Erythroblast (primary cell): ENCODE data around the gene DSCAML1.

Source experiments
- GATA1 ChIP-seq: IDR thresholded peaks from 2 replicates; pipeline ENCODE4 v1.6.1; 2011; ENCODE audit warnings: low read depth, mild to moderate bottlenecking, control low read depth, low read length, moderate library complexity
- POLR2A ChIP-seq: IDR thresholded peaks from 2 replicates; pipeline ENCODE4 v1.6.1; 2011; ENCODE audit warnings: mild to moderate bottlenecking, low read length

DNA sequence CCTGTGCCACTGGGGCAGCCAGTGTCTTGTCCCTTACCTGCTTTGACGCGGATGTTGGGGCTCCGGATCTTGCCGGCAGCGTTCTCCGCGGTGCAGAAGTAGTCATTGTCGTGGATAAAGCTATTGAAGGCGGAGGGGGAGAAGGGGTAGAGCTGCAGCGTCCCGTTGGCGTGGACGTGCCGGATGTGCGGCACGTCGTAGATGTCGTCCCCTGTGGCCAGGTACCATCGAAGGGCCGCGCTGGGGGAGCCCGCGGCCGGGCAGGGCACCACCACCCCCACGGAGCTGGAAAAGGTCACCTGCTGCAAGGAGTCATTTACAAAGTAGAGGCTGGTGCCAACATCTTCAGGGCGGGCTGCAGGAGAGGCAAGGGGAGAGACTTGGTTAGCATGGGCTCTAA, 16.6 kb downstream of the DSCAML1 start:
- TF ChIP-seq POLR2A (no peak), GATA1 (no peak)
